ENCODE measurements around the gene CPNE5. TPM values are rescaled to one million over a fixed set of nuclear protein-coding genes. Genes with fewer than 3 reads are reported as not detected.

Gene CPNE5
- total and polyA plus RNA-seq, 2 of the 4 experiments (the other 2 are of a cell fraction): 0.07 TPM; not detected in 1

- Histone ChIP-seq H3K23ac (ENCODE audit: low read depth, low read length) (no peak overlapping the region), H3K4ac (ENCODE audit: low read depth, low read length) (no peak overlapping the region), H3K9me1 (ENCODE audit: insufficient read depth, low read length) (0 out of 2 replicates have a peak, but pooled peaks cover 4% of the 10 kb centered on the region), H2AK9ac (replicated peaks; ENCODE audit: low read depth, low read length, poor library complexity) (no peak overlapping the region), H3K27ac (ENCODE audit: insufficient read depth, low read length) (no peak overlapping the region), H3K27me3 (ENCODE audit: control insufficient read depth, insufficient read depth, low read length) (peaks cover 11% of the 10 kb centered on the region), H3K4me3 (ENCODE audit: insufficient read depth, low read depth, low read length) (no peak overlapping the region), H4K8ac (ENCODE audit: low read depth in 2 of 2, low read length in 2 of 2) (no peak overlapping the region), H3K4me2 (ENCODE audit: low read depth, low read length) (no peak overlapping the region), H4K20me1 (ENCODE audit: insufficient read depth, low read length) (no peaks in the 10 kb centered on the region), H3K14ac (replicated peaks; ENCODE audit: low read depth, low read length) (no peak overlapping the region), H3K9me3 (ENCODE audit: control insufficient read depth, insufficient read depth, low read length) (no peaks in the 10 kb centered on the region), H2BK5ac (ENCODE audit: low read depth, low read length, poor library complexity, severe bottlenecking) (no peak overlapping the region), H2BK15ac (ENCODE audit: low read depth, low read length) (no peak overlapping the region), H3K79me1 (ENCODE audit: low read depth in 1 of 2, low read length in 2 of 2) (no peaks in the 10 kb centered on the region), H4K5ac (ENCODE audit: low read depth, low read length) (no peak overlapping the region), H2BK120ac (ENCODE audit: low read depth, low read length) (no peak overlapping the region), H3K18ac (ENCODE audit: low read depth, low read length) (no peak overlapping the region), H2BK20ac (ENCODE audit: low read depth, low read length) (no peak overlapping the region), H3K36me3 (ENCODE audit: control insufficient read depth, insufficient read depth, low read length) (no peaks in the 10 kb centered on the region), H2AFZ (replicated peaks; ENCODE audit: low read length, poor library complexity) (no peak overlapping the region), H4K91ac (ENCODE audit: insufficient read depth, low read depth, low read length) (no peak overlapping the region), H3K4me1 (ENCODE audit: control insufficient read depth, insufficient read depth, low read length) (no peaks in the 10 kb centered on the region; the same call in 1 of the 2 replicates), H3K9ac (ENCODE audit: low read depth, low read length) (no peak overlapping the region), H2AK5ac (ENCODE audit: low read depth, low read length) (no peak overlapping the region), H3K56ac (ENCODE audit: extremely low read depth, insufficient read depth, low read length) (no peak overlapping the region)
- CTCF ChIA-PET: no interaction called here
- in situ Hi-C loops (cut with MboI; ENCODE audit: low sequenced_read_pairs): loop anchor here (5.0 kb wide), 1 partner anchor 135 kb away; no protein-coding TSS in a partner anchor
- ATAC-seq (ENCODE audit: low read depth) (no peak), DNase-seq (no peak)
- TF ChIP-seq CHD1 (IDR thresholded peaks at IDR 0.05; ENCODE audit: low read depth, low read length) (no peak), MXI1 (IDR thresholded peaks at IDR 0.05; ENCODE audit: borderline replicate concordance, low read depth, low read length) (no peak), MAFK (IDR thresholded peaks at IDR 0.05; ENCODE audit: low read depth, low read length) (no peak), MAZ (IDR thresholded peaks at IDR 0.05; ENCODE audit: borderline replicate concordance, low read depth, low read length) (no peak), USF2 (IDR thresholded peaks at IDR 0.05; ENCODE audit: low read depth, low read length) (no peak), RCOR1 (IDR thresholded peaks at IDR 0.05; ENCODE audit: insufficient replicate concordance, low read length) (no peak), FOS (IDR thresholded peaks at IDR 0.05; ENCODE audit: low read depth, low read length) (no peak), SMC3 (IDR thresholded peaks at IDR 0.05; ENCODE audit: low read depth, low read length) (no peak), NFE2L2 (IDR thresholded peaks at IDR 0.05; ENCODE audit: low read depth, low read length) (no peak), CEBPB (IDR thresholded peaks at IDR 0.05; ENCODE audit: low read depth, low read length) (no peak), CTCF (conservative IDR thresholded peaks at IDR 0.05; ENCODE audit: low read depth, low read length) (no peak), POLR2A (IDR thresholded peaks at IDR 0.05; ENCODE audit: low read depth, low read length) (no peak), RFX5 (IDR thresholded peaks at IDR 0.05; ENCODE audit: low read depth, low read length) (no peak), BHLHE40 (IDR thresholded peaks at IDR 0.05; ENCODE audit: low read depth, low read length) (no peak), ELK1 (IDR thresholded peaks at IDR 0.05; ENCODE audit: borderline replicate concordance, low read depth, low read length) (no peak), RAD21 (IDR thresholded peaks at IDR 0.05; ENCODE audit: low read length) (no peak)
- no TSS peak for BruUV-seq (replicated peaks)
- POLR2A ChIA-PET (ENCODE audit: unreplicated experiment): no interaction called here
- no CpG with 5 or more reads among the region's 4 CpGs for WGBS, 2 experiments (ENCODE audit: extremely low coverage in 2 of 2, insufficient read length in 1 of 2)
- dilution Hi-C loops (cut with HindIII; ENCODE audit: low sequenced_read_pairs, unreplicated experiment): no loop called here
- intact Hi-C loops (cut with micrococcal nuclease): no loop called here
Measured at GRCh38 chr6:36757206-36757605, 82.0 kb downstream of the CPNE5 start.
